ENCODE data around the gene PHIP. TPM values are rescaled to one million over a fixed set of nuclear protein-coding genes. Genes with fewer than 3 reads are reported as not detected.

Gene PHIP
- polyA plus RNA-seq, 2 donors: 4.2 to 8.5 TPM

- Histone ChIP-seq H3K36me3 (ENCODE audit: control insufficient read depth in 2 of 2, insufficient read depth in 2 of 2, low read length in 1 of 2) (peaks cover 0 to 4% of the 10 kb centered on the region in 2 donors), H3K27me3 (ENCODE audit: control insufficient read depth in 1 of 2, insufficient read depth in 2 of 2, low read length in 2 of 2) (no peaks in the 10 kb centered on the region), H3K4me3 (ENCODE audit: low read depth in 1 of 2, low read length in 2 of 2) (no peak overlapping the region), H3K27ac (ENCODE audit: low read depth in 2 of 2, low read length in 1 of 2) (no peak overlapping the region), H3K4me1 (ENCODE audit: control insufficient read depth in 2 of 2, insufficient read depth in 2 of 2, low read length in 1 of 2) (no peaks in the 10 kb centered on the region), H3K9me3 (ENCODE audit: control insufficient read depth in 2 of 2, insufficient read depth in 1 of 2, low read depth in 1 of 2, low read length in 1 of 2) (no peaks in the 10 kb centered on the region)
- WGBS, 2 donors: 99% methylated on average over 4 of the region's 4 CpGs
Measured at GRCh38 chr6:78954740-78955139, 123.3 kb downstream of the PHIP start.

GRCh38 chr6:78953798-78954197, 124.3 kb downstream of the PHIP start:
- 98 to 99% methylated on average over 8 of the region's 8 CpGs for WGBS, 2 donors
- H3K36me3 ChIP-seq (ENCODE audit: control insufficient read depth in 2 of 2, insufficient read depth in 2 of 2, low read length in 1 of 2): peaks cover 4 to 6% of the 10 kb centered on the region in 2 donors
- no peaks in the 10 kb centered on the region for H3K4me1 ChIP-seq (ENCODE audit: control insufficient read depth in 2 of 2, insufficient read depth in 2 of 2, low read length in 1 of 2)

GRCh38 chr6:78952362-78952761, 125.7 kb downstream of the PHIP start:
- no peaks in the 10 kb centered on the region for H3K4me1 ChIP-seq (ENCODE audit: control insufficient read depth in 2 of 2, insufficient read depth in 2 of 2, low read length in 1 of 2)

More at GRCh38 chr6:78953798-78954197, 124.3 kb downstream of the PHIP start:
- H3K27ac ChIP-seq (ENCODE audit: low read depth in 2 of 2, low read length in 1 of 2): no peak overlapping the region
- H3K9me3 ChIP-seq (ENCODE audit: control insufficient read depth in 2 of 2, insufficient read depth in 1 of 2, low read depth in 1 of 2, low read length in 1 of 2): no peaks in the 10 kb centered on the region
- H3K27me3 ChIP-seq (ENCODE audit: control insufficient read depth in 1 of 2, insufficient read depth in 2 of 2, low read length in 2 of 2): no peaks in the 10 kb centered on the region
- no peak overlapping the region for H3K4me3 ChIP-seq (ENCODE audit: low read depth in 1 of 2, low read length in 2 of 2)

GRCh38 chr6:78948785-78949184, 129.3 kb downstream of the PHIP start:
- H3K9me3 ChIP-seq (ENCODE audit: control insufficient read depth in 2 of 2, insufficient read depth in 1 of 2, low read depth in 1 of 2, low read length in 1 of 2): peaks cover 0 to 4% of the 10 kb centered on the region in 2 donors
- no peaks in the 10 kb centered on the region for H3K4me1 ChIP-seq (ENCODE audit: control insufficient read depth in 2 of 2, insufficient read depth in 2 of 2, low read length in 1 of 2)
- H3K36me3 ChIP-seq (ENCODE audit: control insufficient read depth in 2 of 2, insufficient read depth in 2 of 2, low read length in 1 of 2): peaks cover 4 to 6% of the 10 kb centered on the region in 2 donors

More at GRCh38 chr6:78952362-78952761, 125.7 kb downstream of the PHIP start:
- Histone ChIP-seq H3K27ac (ENCODE audit: low read depth in 2 of 2, low read length in 1 of 2) (no peak overlapping the region), H3K4me3 (ENCODE audit: low read depth in 1 of 2, low read length in 2 of 2) (no peak overlapping the region), H3K9me3 (ENCODE audit: control insufficient read depth in 2 of 2, insufficient read depth in 1 of 2, low read depth in 1 of 2, low read length in 1 of 2) (peaks cover 0 to 4% of the 10 kb centered on the region in 2 donors), H3K36me3 (ENCODE audit: control insufficient read depth in 2 of 2, insufficient read depth in 2 of 2, low read length in 1 of 2) (peaks cover 4 to 6% of the 10 kb centered on the region in 2 donors), H3K27me3 (ENCODE audit: control insufficient read depth in 1 of 2, insufficient read depth in 2 of 2, low read length in 2 of 2) (no peaks in the 10 kb centered on the region)
- WGBS, 2 donors: 98 to 100% methylated on average over 1 of the region's 1 CpG

GRCh38 chr6:78947962-78948361, 130.1 kb downstream of the PHIP start:
- no peak overlapping the region for H3K27ac ChIP-seq (ENCODE audit: low read depth in 2 of 2, low read length in 1 of 2)
- no peaks in the 10 kb centered on the region for H3K4me1 ChIP-seq (ENCODE audit: control insufficient read depth in 2 of 2, insufficient read depth in 2 of 2, low read length in 1 of 2)
- peaks cover 4 to 6% of the 10 kb centered on the region in 2 donors for H3K36me3 ChIP-seq (ENCODE audit: control insufficient read depth in 2 of 2, insufficient read depth in 2 of 2, low read length in 1 of 2)
- peaks cover 0 to 4% of the 10 kb centered on the region in 2 donors for H3K9me3 ChIP-seq (ENCODE audit: control insufficient read depth in 2 of 2, insufficient read depth in 1 of 2, low read depth in 1 of 2, low read length in 1 of 2)
- no peaks in the 10 kb centered on the region for H3K27me3 ChIP-seq (ENCODE audit: control insufficient read depth in 1 of 2, insufficient read depth in 2 of 2, low read length in 2 of 2)
- WGBS, 2 donors: 93 to 98% methylated on average over 2 of the region's 2 CpGs
- H3K4me3 ChIP-seq (ENCODE audit: low read depth in 1 of 2, low read length in 2 of 2): no peak overlapping the region

More at GRCh38 chr6:78948785-78949184, 129.3 kb downstream of the PHIP start:
- Histone ChIP-seq H3K27me3 (ENCODE audit: control insufficient read depth in 1 of 2, insufficient read depth in 2 of 2, low read length in 2 of 2) (no peaks in the 10 kb centered on the region), H3K27ac (ENCODE audit: low read depth in 2 of 2, low read length in 1 of 2) (no peak overlapping the region), H3K4me3 (ENCODE audit: low read depth in 1 of 2, low read length in 2 of 2) (no peak overlapping the region)
- 97 to 99% methylated on average over 3 of the region's 3 CpGs for WGBS, 2 donors

GRCh38 chr6:78947529-78947928, 130.5 kb downstream of the PHIP start:
- no peak overlapping the region for H3K4me3 ChIP-seq (ENCODE audit: low read depth in 1 of 2, low read length in 2 of 2)
- no peaks in the 10 kb centered on the region for H3K4me1 ChIP-seq (ENCODE audit: control insufficient read depth in 2 of 2, insufficient read depth in 2 of 2, low read length in 1 of 2)
- 80 to 84% methylated on average over 2 of the region's 2 CpGs for WGBS, 2 donors
- H3K9me3 ChIP-seq (ENCODE audit: control insufficient read depth in 2 of 2, insufficient read depth in 1 of 2, low read depth in 1 of 2, low read length in 1 of 2): peaks cover 0 to 4% of the 10 kb centered on the region in 2 donors
- peaks cover 4 to 6% of the 10 kb centered on the region in 2 donors for H3K36me3 ChIP-seq (ENCODE audit: control insufficient read depth in 2 of 2, insufficient read depth in 2 of 2, low read length in 1 of 2)
- H3K27me3 ChIP-seq (ENCODE audit: control insufficient read depth in 1 of 2, insufficient read depth in 2 of 2, low read length in 2 of 2): no peaks in the 10 kb centered on the region
- H3K27ac ChIP-seq (ENCODE audit: low read depth in 2 of 2, low read length in 1 of 2): no peak overlapping the region

GRCh38 chr6:78942446-78942845, 135.6 kb downstream of the PHIP start:
- Histone ChIP-seq H3K4me3 (ENCODE audit: low read depth in 1 of 2, low read length in 2 of 2) (no peak overlapping the region), H3K36me3 (ENCODE audit: control insufficient read depth in 2 of 2, insufficient read depth in 2 of 2, low read length in 1 of 2) (peaks cover 2 to 3% of the 10 kb centered on the region in 2 donors), H3K9me3 (ENCODE audit: control insufficient read depth in 2 of 2, insufficient read depth in 1 of 2, low read depth in 1 of 2, low read length in 1 of 2) (no peaks in the 10 kb centered on the region), H3K27ac (ENCODE audit: low read depth in 2 of 2, low read length in 1 of 2) (no peak overlapping the region), H3K4me1 (ENCODE audit: control insufficient read depth in 2 of 2, insufficient read depth in 2 of 2, low read length in 1 of 2) (no peaks in the 10 kb centered on the region), H3K27me3 (ENCODE audit: control insufficient read depth in 1 of 2, insufficient read depth in 2 of 2, low read length in 2 of 2) (no peaks in the 10 kb centered on the region)
- 100% methylated on average over 1 of the region's 1 CpG for WGBS, 2 donors

GRCh38 chr6:78936515-78936914, 141.5 kb downstream of the PHIP start:
- Histone ChIP-seq H3K27me3 (ENCODE audit: control insufficient read depth in 1 of 2, insufficient read depth in 2 of 2, low read length in 2 of 2) (no peaks in the 10 kb centered on the region), H3K36me3 (ENCODE audit: control insufficient read depth in 2 of 2, insufficient read depth in 2 of 2, low read length in 1 of 2) (peaks cover 0 to 3% of the 10 kb centered on the region in 2 donors), H3K9me3 (ENCODE audit: control insufficient read depth in 2 of 2, insufficient read depth in 1 of 2, low read depth in 1 of 2, low read length in 1 of 2) (no peaks in the 10 kb centered on the region), H3K4me3 (ENCODE audit: low read depth in 1 of 2, low read length in 2 of 2) (no peak overlapping the region), H3K4me1 (ENCODE audit: control insufficient read depth in 2 of 2, insufficient read depth in 2 of 2, low read length in 1 of 2) (no peaks in the 10 kb centered on the region), H3K27ac (ENCODE audit: low read depth in 2 of 2, low read length in 1 of 2) (no peak overlapping the region)
- WGBS, 2 donors: 96 to 97% methylated on average over 2 of the region's 2 CpGs

- H3K27ac ChIP-seq (ENCODE audit: low read depth in 2 of 2, low read length in 1 of 2): no peak overlapping the region
- H3K27me3 ChIP-seq (ENCODE audit: control insufficient read depth in 1 of 2, insufficient read depth in 2 of 2, low read length in 2 of 2): no peaks in the 10 kb centered on the region
- 97 to 98% methylated on average over 2 of the region's 2 CpGs for WGBS, 2 donors
- no peaks in the 10 kb centered on the region for H3K4me1 ChIP-seq (ENCODE audit: control insufficient read depth in 2 of 2, insufficient read depth in 2 of 2, low read length in 1 of 2)
- H3K36me3 ChIP-seq (ENCODE audit: control insufficient read depth in 2 of 2, insufficient read depth in 2 of 2, low read length in 1 of 2): peaks cover 0 to 1% of the 10 kb centered on the region in 2 donors
- peaks cover 0 to 2% of the 10 kb centered on the region in 2 donors for H3K9me3 ChIP-seq (ENCODE audit: control insufficient read depth in 2 of 2, insufficient read depth in 1 of 2, low read depth in 1 of 2, low read length in 1 of 2)
- no peak overlapping the region for H3K4me3 ChIP-seq (ENCODE audit: low read depth in 1 of 2, low read length in 2 of 2)
Measured at GRCh38 chr6:78935553-78935952, 142.5 kb downstream of the PHIP start.

GRCh38 chr6:78925317-78925716, 152.7 kb downstream of the PHIP start:
- H3K27ac ChIP-seq (ENCODE audit: low read depth in 2 of 2, low read length in 1 of 2): no peak overlapping the region
- H3K27me3 ChIP-seq (ENCODE audit: control insufficient read depth in 1 of 2, insufficient read depth in 2 of 2, low read length in 2 of 2): no peaks in the 10 kb centered on the region
- WGBS, 2 donors: 83 to 86% methylated on average over 3 of the region's 3 CpGs
- peaks cover 0 to 7% of the 10 kb centered on the region in 2 donors for H3K9me3 ChIP-seq (ENCODE audit: control insufficient read depth in 2 of 2, insufficient read depth in 1 of 2, low read depth in 1 of 2, low read length in 1 of 2)
- no peaks in the 10 kb centered on the region for H3K36me3 ChIP-seq (ENCODE audit: control insufficient read depth in 2 of 2, insufficient read depth in 2 of 2, low read length in 1 of 2)
- no peaks in the 10 kb centered on the region for H3K4me1 ChIP-seq (ENCODE audit: control insufficient read depth in 2 of 2, insufficient read depth in 2 of 2, low read length in 1 of 2)
- H3K4me3 ChIP-seq (ENCODE audit: low read depth in 1 of 2, low read length in 2 of 2): no peak overlapping the region

Data from esophagus (tissue), 2 donors.